IMR-90 (cell line): ENCODE data around the gene FTO. TPM values are rescaled to one million over a fixed set of nuclear protein-coding genes. Genes with fewer than 3 reads are reported as not detected.

ENCODE experiments used
- ATAC-seq: fragments of 200-7000 bp; cut with Tn5 transposase; 2 replicates; pipeline ENCODE4 v1.9.1; 2020; ENCODE audit warnings: low read depth, mild to moderate bottlenecking, moderate library complexity
- BruUV-seq: library from RNA; stranded (reverse); fragments of 400-500 nt; replicated peaks from 2 replicates; lab custom pipeline; 2021; lab: Mats Ljungman, UMichigan
- CTCF ChIA-PET: fragments of 300-600 bp; formaldehyde crosslinking; extraction: SDS; loops from one replicate; lab custom pipeline; 2021; ENCODE audit warnings: antibody characterized with exemption; lab: Yijun Ruan, JAX
- POLR2A ChIA-PET: fragments of 300-600 bp; sonication (Branson Sonifier 250); formaldehyde crosslinking; loops from one replicate; lab custom pipeline; 2022; ENCODE audit warnings: antibody characterized with exemption; ENCODE audit not compliant: unreplicated experiment; lab: Charles Lee
- DNase-seq: peaks from one replicate; pipeline ENCODE4 v3.0.0; 2013
- H2AFZ ChIP-seq: replicated peaks from 2 replicates; pipeline ENCODE3; 2013; ENCODE audit warnings: low read length, mild to moderate bottlenecking; ENCODE audit not compliant: poor library complexity
- H2AK5ac ChIP-seq: 2 replicates; pipeline ENCODE4 v1.6.1; 2013; ENCODE audit warnings: low read depth, low read length, inconsistent platforms
- H2AK9ac ChIP-seq: replicated peaks from 2 replicates; pipeline ENCODE3; 2013; ENCODE audit warnings: mild to moderate bottlenecking, low read depth, low read length, moderate library complexity; ENCODE audit not compliant: poor library complexity
- H2BK120ac ChIP-seq: 2 replicates; pipeline ENCODE4 v1.6.1; 2013; ENCODE audit warnings: low read depth, low read length, inconsistent platforms
- H2BK15ac ChIP-seq: 3 replicates; pipeline ENCODE4 v1.6.1; 2013; ENCODE audit warnings: low read depth, low read length, inconsistent platforms
- H2BK20ac ChIP-seq: 2 replicates; pipeline ENCODE4 v1.6.1; 2013; ENCODE audit warnings: low read depth, mild to moderate bottlenecking, inconsistent platforms, low read length, moderate library complexity
- H2BK5ac ChIP-seq: 2 replicates; pipeline ENCODE4 v1.6.1; 2013; ENCODE audit warnings: mild to moderate bottlenecking, low read depth, low read length, inconsistent platforms; ENCODE audit not compliant: poor library complexity, severe bottlenecking
- H3K14ac ChIP-seq: replicated peaks from 2 replicates; pipeline ENCODE4 v1.6.1; 2013; ENCODE audit warnings: low read depth, low read length, inconsistent platforms
- H3K18ac ChIP-seq: 2 replicates; pipeline ENCODE4 v1.6.1; 2013; ENCODE audit warnings: low read depth, low read length, control low read depth
- H3K23ac ChIP-seq: 2 replicates; pipeline ENCODE4 v1.6.1; 2013; ENCODE audit warnings: low read depth, low read length, inconsistent platforms
- H3K27ac ChIP-seq: 2 replicates; pipeline ENCODE4 v1.5.1; 2013; ENCODE audit warnings: mild to moderate bottlenecking, control low read depth, low read length; ENCODE audit not compliant: insufficient read depth
- H3K27me3 ChIP-seq: 2 replicates; pipeline ENCODE4 v1.6.1; 2013; ENCODE audit warnings: low read length; ENCODE audit not compliant: control insufficient read depth, insufficient read depth
- H3K36me3 ChIP-seq: 2 replicates; pipeline ENCODE4 v1.6.1; 2013; ENCODE audit warnings: low read length, mixed read lengths; ENCODE audit not compliant: control insufficient read depth, insufficient read depth
- H3K4ac ChIP-seq: 2 replicates; pipeline ENCODE4 v1.6.1; 2013; ENCODE audit warnings: low read depth, low read length, inconsistent platforms
- H3K4me1 ChIP-seq: 2 replicates; pipeline ENCODE4 v1.6.1; 2013; ENCODE audit warnings: low read length, mixed read lengths; ENCODE audit not compliant: control insufficient read depth, insufficient read depth
- H3K4me2 ChIP-seq: 2 replicates; pipeline ENCODE4 v1.6.1; 2013; ENCODE audit warnings: low read depth, mild to moderate bottlenecking, control low read depth, low read length, moderate library complexity
- H3K4me3 ChIP-seq: 2 replicates; pipeline ENCODE4 v1.5.1; 2013; ENCODE audit warnings: low read depth, mild to moderate bottlenecking, control low read depth, low read length, moderate library complexity; ENCODE audit not compliant: insufficient read depth
- H3K56ac ChIP-seq: 2 replicates; pipeline ENCODE4 v1.6.1; 2013; ENCODE audit warnings: low read length, inconsistent platforms; ENCODE audit not compliant: insufficient read depth; ENCODE audit errors: extremely low read depth
- H3K79me1 ChIP-seq, 2 experiments: 2 replicates each; pipeline ENCODE4 v1.6.1; 2013; ENCODE audit warnings: low read length in 2 of 2, inconsistent platforms in 1 of 2, low read depth in 1 of 2
- H3K9ac ChIP-seq: 2 replicates; pipeline ENCODE4 v1.6.1; 2013; ENCODE audit warnings: low read depth, low read length, control low read depth
- H3K9me1 ChIP-seq: 2 replicates; pipeline ENCODE4 v1.6.1; 2013; ENCODE audit warnings: low read length, inconsistent platforms; ENCODE audit not compliant: insufficient read depth
- H3K9me3 ChIP-seq: 2 replicates; pipeline ENCODE4 v1.6.1; 2013; ENCODE audit warnings: low read length; ENCODE audit not compliant: control insufficient read depth, insufficient read depth
- H4K20me1 ChIP-seq: 2 replicates; pipeline ENCODE4 v1.6.1; 2013; ENCODE audit warnings: low read length, inconsistent platforms; ENCODE audit not compliant: insufficient read depth
- H4K5ac ChIP-seq: 2 replicates; pipeline ENCODE4 v1.6.1; 2013; ENCODE audit warnings: mild to moderate bottlenecking, low read depth, low read length, control low read depth
- H4K8ac ChIP-seq, 2 experiments: 2 replicates each; pipeline ENCODE4 v1.6.1; 2013; ENCODE audit warnings: low read depth in 2 of 2, low read length in 2 of 2, control low read depth in 1 of 2, inconsistent platforms in 1 of 2
- H4K91ac ChIP-seq: 2 replicates; pipeline ENCODE4 v1.6.1; 2013; ENCODE audit warnings: low read depth, low read length, inconsistent platforms; ENCODE audit not compliant: insufficient read depth
- CEBPB ChIP-seq: IDR thresholded peaks from 2 replicates; pipeline ENCODE4 v1.6.1; 2012; ENCODE audit warnings: low read depth, low read length, improper control_type of control experiment
- CHD1 ChIP-seq: IDR thresholded peaks from 2 replicates; pipeline ENCODE4 v1.6.1; 2012; ENCODE audit warnings: low read depth, low read length, improper control_type of control experiment
- FOS ChIP-seq: fragments of 150-350 bp; IDR thresholded peaks from 2 replicates; pipeline ENCODE4 v1.6.1; 2016; ENCODE audit warnings: low read depth, low read length
- MAFK ChIP-seq: IDR thresholded peaks from 2 replicates; pipeline ENCODE4 v1.6.1; 2012; ENCODE audit warnings: low read depth, low read length, improper control_type of control experiment
- MAZ ChIP-seq: IDR thresholded peaks from 2 replicates; pipeline ENCODE4 v1.6.1; 2012; ENCODE audit warnings: low read depth, mild to moderate bottlenecking, low read length, improper control_type of control experiment, moderate library complexity, borderline replicate concordance
- MXI1 ChIP-seq: IDR thresholded peaks from 2 replicates; pipeline ENCODE4 v1.6.1; 2012; ENCODE audit warnings: low read depth, mild to moderate bottlenecking, low read length, moderate library complexity, borderline replicate concordance
- NFE2L2 ChIP-seq: fragments of 150-350 bp; IDR thresholded peaks from 2 replicates; pipeline ENCODE4 v1.6.1; 2016; ENCODE audit warnings: low read depth, mild to moderate bottlenecking, low read length
- POLR2A ChIP-seq: IDR thresholded peaks from 2 replicates; pipeline ENCODE4 v1.6.1; 2012; ENCODE audit warnings: mild to moderate bottlenecking, low read depth, low read length
- RAD21 ChIP-seq: IDR thresholded peaks from 2 replicates; pipeline ENCODE4 v1.6.1; 2012; ENCODE audit warnings: low read length, improper control_type of control experiment
- RCOR1 ChIP-seq: IDR thresholded peaks from 2 replicates; pipeline ENCODE4 v1.6.1; 2012; ENCODE audit warnings: mild to moderate bottlenecking, low read length, improper control_type of control experiment; ENCODE audit not compliant: insufficient replicate concordance
- SMC3 ChIP-seq: fragments of 150-350 bp; IDR thresholded peaks from 2 replicates; pipeline ENCODE4 v1.6.1; 2016; ENCODE audit warnings: low read depth, mild to moderate bottlenecking, antibody characterized with exemption, low read length, moderate library complexity
- USF2 ChIP-seq: fragments of 150-350 bp; IDR thresholded peaks from 2 replicates; pipeline ENCODE4 v1.6.1; 2017; ENCODE audit warnings: mild to moderate bottlenecking, antibody characterized with exemption, low read length, low read depth
- WGBS, 2 experiments: methylation state at CpG; one replicate each; pipeline versions ENCODE4 v1.1.5 to v1.1.7; 2013; ENCODE audit warnings: missing lambda C conversion rate in 2 of 2; ENCODE audit not compliant: insufficient read length in 1 of 2; ENCODE audit errors: extremely low coverage in 2 of 2; 5-methylcytosine and 5-hydroxymethylcytosine counted together
- dilution Hi-C: fragments of 300-500 bp; cut with HindIII; formaldehyde crosslinking; loops from one replicate; pipeline ENCODE4 v1.14.3; 2018; ENCODE audit warnings: low sequenced_read_pairs; ENCODE audit not compliant: unreplicated experiment
- in situ Hi-C: fragments of 300-500 bp; cut with MboI; formaldehyde crosslinking; loops from 3 replicates; pipeline ENCODE4 v1.14.3; 2019; ENCODE audit warnings: low sequenced_read_pairs, inconsistent platforms, mixed read lengths
- intact Hi-C: fragments of 100-400 bp; cut with micrococcal nuclease; formaldehyde crosslinking; loops from 2 replicates; pipeline ENCODE4 v1.10.0; 2022
- polyA plus RNA-seq, 3 experiments: library from polyadenylated mRNA; depleted of rRNA; stranded (reverse); fragments of >200 nt; gene quantifications; 2 replicates each; pipeline ENCODE4 v1.2.3, GENCODE V29; 2012; ENCODE audit warnings: low replicate concordance in 1 of 3
- total RNA-seq: library from RNA; depleted of rRNA; stranded (reverse); fragments of >200 nt; gene quantifications from 2 replicates; pipeline ENCODE4 v1.2.3, GENCODE V29; 2012
- TF ChIP-seq, protein P1 (sequence below): conservative IDR thresholded peaks from 2 replicates; pipeline ENCODE4 v1.5.1; 2012; ENCODE audit warnings: mild to moderate bottlenecking, low read depth, low read length, improper control_type of control experiment

The FTO gene
- total and polyA plus RNA-seq, 2 of the 4 experiments (the other 2 are of a cell fraction), result 70.3 to 132 TPM

DNA sequence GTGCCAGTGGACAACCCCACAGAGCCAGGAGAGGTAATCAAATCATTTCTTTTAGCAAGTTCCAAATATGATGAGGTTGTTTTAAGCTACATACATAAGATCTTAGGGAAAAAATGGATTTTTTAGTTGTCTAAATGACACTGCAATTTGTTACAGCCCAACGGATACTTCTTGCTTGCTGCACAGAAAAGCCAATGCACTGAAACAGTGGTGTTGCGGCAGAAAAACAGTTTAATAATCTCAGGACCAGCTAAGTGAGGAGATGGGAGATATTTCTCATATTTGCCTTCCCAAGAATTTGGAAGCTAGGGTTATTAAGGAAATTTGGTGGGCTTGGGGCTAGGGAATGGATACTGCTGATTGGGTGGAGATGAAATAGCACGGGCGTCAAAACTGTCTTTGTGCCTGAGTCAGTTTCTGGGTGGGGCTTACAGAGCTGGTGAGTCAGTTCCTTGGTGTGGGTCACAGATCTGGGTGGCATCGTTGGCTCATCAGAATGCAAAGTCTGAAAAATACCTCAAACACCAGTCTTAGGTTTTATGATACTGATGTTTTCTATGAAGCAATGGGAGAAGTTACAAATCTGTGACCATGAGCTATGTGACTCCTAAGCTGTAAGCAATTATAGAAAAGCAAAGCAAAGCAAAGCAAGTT is 327.3 kb downstream of the FTO start:
- H3K4me1 ChIP-seq, result peaks cover 6% of the 10 kb centered on the region
- H3K18ac ChIP-seq, result no peak overlapping the region
- H3K4ac ChIP-seq, result no peak overlapping the region
- H4K8ac ChIP-seq, result no peak overlapping the region
- no peak overlapping the region for H3K4me2 ChIP-seq
- peaks cover 3% of the 10 kb centered on the region for H3K9me3 ChIP-seq
- no peak for DNase-seq
- no peak overlapping the region for H3K14ac ChIP-seq
- H3K9ac ChIP-seq, result no peak overlapping the region
- intact Hi-C loops, result no loop called here
- dilution Hi-C loops, result no loop called here
- no peak overlapping the region for H2AFZ ChIP-seq
- 0 out of 4 replicates have a peak, but pooled peaks cover 3 to 4% of the 10 kb centered on the region in 2 experiments for H3K79me1 ChIP-seq
- H2BK5ac ChIP-seq, result no peak overlapping the region
- H4K5ac ChIP-seq, result no peak overlapping the region
- H3K56ac ChIP-seq, result no peak overlapping the region
- H3K4me3 ChIP-seq, result no peak overlapping the region
- H3K36me3 ChIP-seq, result no peaks in the 10 kb centered on the region
- H2BK15ac ChIP-seq, result no peak overlapping the region
- no peak for ATAC-seq
- TF ChIP-seq SMC3 (no peak), USF2 (no peak), FOS (no peak), MAZ (no peak), CHD1 (no peak), POLR2A (no peak), MXI1 (no peak), MAFK (no peak), RAD21 (no peak), NFE2L2 (no peak), RCOR1 (no peak), CEBPB (no peak)
- TF ChIP-seq, protein P1, sequence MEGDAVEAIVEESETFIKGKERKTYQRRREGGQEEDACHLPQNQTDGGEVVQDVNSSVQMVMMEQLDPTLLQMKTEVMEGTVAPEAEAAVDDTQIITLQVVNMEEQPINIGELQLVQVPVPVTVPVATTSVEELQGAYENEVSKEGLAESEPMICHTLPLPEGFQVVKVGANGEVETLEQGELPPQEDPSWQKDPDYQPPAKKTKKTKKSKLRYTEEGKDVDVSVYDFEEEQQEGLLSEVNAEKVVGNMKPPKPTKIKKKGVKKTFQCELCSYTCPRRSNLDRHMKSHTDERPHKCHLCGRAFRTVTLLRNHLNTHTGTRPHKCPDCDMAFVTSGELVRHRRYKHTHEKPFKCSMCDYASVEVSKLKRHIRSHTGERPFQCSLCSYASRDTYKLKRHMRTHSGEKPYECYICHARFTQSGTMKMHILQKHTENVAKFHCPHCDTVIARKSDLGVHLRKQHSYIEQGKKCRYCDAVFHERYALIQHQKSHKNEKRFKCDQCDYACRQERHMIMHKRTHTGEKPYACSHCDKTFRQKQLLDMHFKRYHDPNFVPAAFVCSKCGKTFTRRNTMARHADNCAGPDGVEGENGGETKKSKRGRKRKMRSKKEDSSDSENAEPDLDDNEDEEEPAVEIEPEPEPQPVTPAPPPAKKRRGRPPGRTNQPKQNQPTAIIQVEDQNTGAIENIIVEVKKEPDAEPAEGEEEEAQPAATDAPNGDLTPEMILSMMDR, result no peak
- H3K27me3 ChIP-seq, result no peaks in the 10 kb centered on the region
- no peaks in the 10 kb centered on the region for H4K20me1 ChIP-seq
- POLR2A ChIA-PET, result no interaction called here
- CTCF ChIA-PET, result interaction anchor here (0.8 kb wide), 1 partner anchor 11 kb away, joined by 3 read pairs; no protein-coding TSS in a partner anchor
- H4K91ac ChIP-seq, result no peak overlapping the region
- in situ Hi-C loops, result no loop called here
- H3K9me1 ChIP-seq, result peaks cover 3% of the 10 kb centered on the region
- H2BK20ac ChIP-seq, result no peak overlapping the region
- H2AK9ac ChIP-seq, result no peak overlapping the region
- H2AK5ac ChIP-seq, result no peak overlapping the region
- WGBS, 2 experiments, result no CpG with 5 or more reads among the region's 5 CpGs
- no peak overlapping the region for H3K23ac ChIP-seq
- no peak overlapping the region for H3K27ac ChIP-seq
- BruUV-seq, result no TSS peak
- no peak overlapping the region for H2BK120ac ChIP-seq
